ENCODE data around the gene C4BPB.

DNA sequence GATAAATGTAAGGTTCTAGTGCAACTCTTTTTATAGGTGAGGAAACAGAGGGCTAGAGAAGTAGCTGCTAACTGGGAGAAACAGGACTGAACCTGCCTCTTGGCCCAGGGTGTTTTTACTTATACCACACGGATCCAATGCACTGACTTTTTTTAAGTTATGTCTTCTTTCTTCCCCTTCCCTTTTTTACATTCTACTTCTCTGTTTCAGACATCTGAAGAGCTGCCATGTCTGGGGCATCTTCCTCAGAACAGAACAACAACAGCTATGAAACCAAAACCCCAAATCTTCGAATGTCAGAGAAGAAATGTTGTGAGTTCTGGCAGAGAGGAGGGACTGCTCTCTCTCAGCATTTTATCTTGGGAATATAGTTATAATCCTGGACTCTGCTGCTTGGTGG, 34.2 kb upstream of the C4BPB start:
- TF ChIP-seq, protein P1, sequence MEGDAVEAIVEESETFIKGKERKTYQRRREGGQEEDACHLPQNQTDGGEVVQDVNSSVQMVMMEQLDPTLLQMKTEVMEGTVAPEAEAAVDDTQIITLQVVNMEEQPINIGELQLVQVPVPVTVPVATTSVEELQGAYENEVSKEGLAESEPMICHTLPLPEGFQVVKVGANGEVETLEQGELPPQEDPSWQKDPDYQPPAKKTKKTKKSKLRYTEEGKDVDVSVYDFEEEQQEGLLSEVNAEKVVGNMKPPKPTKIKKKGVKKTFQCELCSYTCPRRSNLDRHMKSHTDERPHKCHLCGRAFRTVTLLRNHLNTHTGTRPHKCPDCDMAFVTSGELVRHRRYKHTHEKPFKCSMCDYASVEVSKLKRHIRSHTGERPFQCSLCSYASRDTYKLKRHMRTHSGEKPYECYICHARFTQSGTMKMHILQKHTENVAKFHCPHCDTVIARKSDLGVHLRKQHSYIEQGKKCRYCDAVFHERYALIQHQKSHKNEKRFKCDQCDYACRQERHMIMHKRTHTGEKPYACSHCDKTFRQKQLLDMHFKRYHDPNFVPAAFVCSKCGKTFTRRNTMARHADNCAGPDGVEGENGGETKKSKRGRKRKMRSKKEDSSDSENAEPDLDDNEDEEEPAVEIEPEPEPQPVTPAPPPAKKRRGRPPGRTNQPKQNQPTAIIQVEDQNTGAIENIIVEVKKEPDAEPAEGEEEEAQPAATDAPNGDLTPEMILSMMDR (IDR thresholded peaks at IDR 0.05): no peak
- TF ChIP-seq POLR2A (IDR thresholded peaks at IDR 0.05) (no peak), POLR2AphosphoS5 (IDR thresholded peaks at IDR 0.05; ENCODE audit: insufficient read depth in 1 of 2, low read depth in 1 of 2) (no peak)
